GM18508 (cell line): ENCODE measurements around the gene MPP1.

ENCODE experiments used
- ATAC-seq: cut with Tn5 transposase; IDR thresholded peaks from one replicate; pipeline ENCODE4 v1.9.1; 2021; ENCODE audit warnings: moderate number of reproducible peaks; ENCODE audit not compliant: insufficient read depth, unreplicated experiment

Gene MPP1

GRCh38 chrX:154734061-154734781, 71.1 kb downstream of the MPP1 start:
- ATAC-seq, result no peak

GRCh38 chrX:154733066-154733425, 72.2 kb downstream of the MPP1 start:
- ATAC-seq, result no peak

- no peak for ATAC-seq
Observed at GRCh38 chrX:154732421-154733065, 72.7 kb downstream of the MPP1 start.

- no peak for ATAC-seq
Observed at GRCh38 chrX:154731881-154732280, 73.4 kb downstream of the MPP1 start.

GRCh38 chrX:154731184-154731583, 74.1 kb downstream of the MPP1 start:
- no peak for ATAC-seq

GRCh38 chrX:154730253-154730891, 74.9 kb downstream of the MPP1 start:
- ATAC-seq, result no peak

GRCh38 chrX:154729439-154729838, 75.8 kb downstream of the MPP1 start:
- no peak for ATAC-seq
